T1000 (cell line): ENCODE data around the gene SGPP2.
"Not testable (repeated sequence)": the region's sequence is repeated elsewhere in the genome, so short reads cannot be mapped to it uniquely, and the experiment has no call there.

Source experiments
- DNase-seq: peaks from one replicate; lab custom pipeline; 2025; ENCODE audit warnings: mixed read lengths; lab: John Stamatoyannopoulos, UW

Gene SGPP2, protein sequence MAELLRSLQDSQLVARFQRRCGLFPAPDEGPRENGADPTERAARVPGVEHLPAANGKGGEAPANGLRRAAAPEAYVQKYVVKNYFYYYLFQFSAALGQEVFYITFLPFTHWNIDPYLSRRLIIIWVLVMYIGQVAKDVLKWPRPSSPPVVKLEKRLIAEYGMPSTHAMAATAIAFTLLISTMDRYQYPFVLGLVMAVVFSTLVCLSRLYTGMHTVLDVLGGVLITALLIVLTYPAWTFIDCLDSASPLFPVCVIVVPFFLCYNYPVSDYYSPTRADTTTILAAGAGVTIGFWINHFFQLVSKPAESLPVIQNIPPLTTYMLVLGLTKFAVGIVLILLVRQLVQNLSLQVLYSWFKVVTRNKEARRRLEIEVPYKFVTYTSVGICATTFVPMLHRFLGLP

DNA sequence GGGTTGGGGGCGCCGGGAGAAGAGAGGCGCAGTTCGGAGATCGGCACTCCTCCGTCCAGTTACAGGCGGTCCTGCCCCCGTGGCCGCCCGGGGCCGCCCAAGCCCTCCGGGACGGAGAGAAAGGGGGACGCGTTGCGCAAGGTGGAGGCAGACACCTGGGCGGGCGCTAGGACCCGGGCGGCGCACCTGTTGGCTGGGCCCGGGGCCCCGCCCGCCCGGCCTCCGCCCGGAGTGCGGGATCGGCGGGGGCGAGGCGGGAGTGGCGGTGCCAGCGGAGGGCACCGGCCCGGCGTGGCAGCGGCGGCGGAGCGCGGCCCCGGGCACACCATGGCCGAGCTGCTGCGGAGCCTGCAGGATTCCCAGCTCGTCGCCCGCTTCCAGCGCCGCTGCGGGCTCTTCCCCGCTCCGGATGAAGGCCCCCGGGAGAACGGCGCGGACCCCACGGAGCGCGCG lies at the start of gene SGPP2:
TSS of gene SGPP2 (plus strand) at position 268 of the 453 bp plus-strand sequence. CDS start at position 328, 60 bp downstream.
- no peak for DNase-seq

DNA sequence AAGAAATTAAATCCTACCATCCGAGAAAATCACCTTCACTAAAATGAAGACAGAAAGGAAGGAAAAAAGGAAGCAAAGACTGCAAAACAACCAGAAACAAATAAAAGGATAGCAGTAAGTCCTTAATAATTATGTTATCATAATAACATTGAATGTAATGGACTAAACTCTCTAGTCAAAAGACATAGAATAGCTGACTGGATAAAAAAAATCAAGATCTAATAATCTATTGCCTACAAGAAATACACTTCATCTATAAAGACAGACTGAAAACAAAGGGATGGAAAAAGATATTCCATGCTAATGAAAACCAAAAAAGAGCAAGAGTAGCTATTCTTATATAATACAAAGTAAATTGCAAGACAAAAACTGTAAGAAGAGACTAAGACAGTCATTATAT lies 48.5 kb upstream of the SGPP2 start:
- DNase-seq = no peak

DNA sequence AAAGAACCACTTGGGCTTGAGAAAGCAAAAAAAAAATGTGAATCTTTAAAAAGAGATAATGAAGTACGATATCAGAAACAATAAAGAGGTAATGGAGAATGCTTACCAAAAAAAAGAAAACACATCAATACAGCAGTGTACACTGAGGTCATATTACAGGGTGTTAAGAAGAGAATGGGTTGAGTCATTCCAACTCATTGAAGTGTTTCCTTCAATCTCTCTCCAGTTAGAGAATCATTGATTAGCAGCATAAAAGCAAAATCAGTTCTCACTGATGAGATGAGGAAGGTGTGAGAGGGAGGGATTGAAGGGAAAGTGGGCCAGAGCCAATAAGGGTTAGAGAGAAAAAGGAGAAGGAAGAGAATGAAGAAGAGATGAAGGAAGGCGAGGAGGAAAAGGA lies 43.9 kb upstream of the SGPP2 start:
- DNase-seq = no peak

DNA sequence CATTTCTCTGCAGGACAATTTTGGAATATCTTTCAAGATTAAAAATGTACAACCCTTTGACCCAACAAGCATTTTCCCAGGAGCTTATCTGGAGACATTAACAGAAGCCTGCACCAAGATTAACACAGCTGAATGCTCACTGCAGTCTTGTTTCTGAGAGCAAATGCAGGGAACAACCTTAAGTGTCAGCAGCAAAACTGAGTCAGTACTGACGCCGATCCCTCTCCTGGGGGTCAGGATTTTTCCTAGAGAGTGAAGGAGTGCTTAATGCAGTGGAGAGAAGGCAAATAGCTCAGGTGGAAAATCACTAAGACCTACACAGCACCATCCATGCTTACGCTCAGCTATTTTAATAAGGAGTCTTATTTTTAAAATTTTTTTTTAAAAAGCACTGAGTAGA lies 42.8 kb upstream of the SGPP2 start:
- no peak for DNase-seq

DNA sequence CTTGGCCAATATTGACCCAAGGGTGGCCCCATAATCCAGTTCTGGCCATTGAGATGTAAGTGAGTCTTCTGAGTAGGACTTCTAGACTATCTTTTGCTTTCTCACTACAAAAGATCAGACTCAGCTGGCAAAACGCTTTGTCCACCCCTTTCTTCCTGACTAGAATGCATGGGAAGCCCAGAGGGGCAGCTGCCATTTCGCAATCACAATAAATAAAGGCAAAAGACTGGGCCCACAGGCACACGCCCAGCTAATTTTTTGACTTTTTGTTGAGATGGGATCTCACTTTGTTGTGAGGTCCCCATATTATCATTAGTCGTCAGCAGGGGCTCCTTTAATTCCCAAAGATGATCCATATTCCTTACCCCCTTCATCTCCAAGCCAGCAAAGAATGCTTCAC lies 41.1 kb upstream of the SGPP2 start:
- DNase-seq = no peak

DNA sequence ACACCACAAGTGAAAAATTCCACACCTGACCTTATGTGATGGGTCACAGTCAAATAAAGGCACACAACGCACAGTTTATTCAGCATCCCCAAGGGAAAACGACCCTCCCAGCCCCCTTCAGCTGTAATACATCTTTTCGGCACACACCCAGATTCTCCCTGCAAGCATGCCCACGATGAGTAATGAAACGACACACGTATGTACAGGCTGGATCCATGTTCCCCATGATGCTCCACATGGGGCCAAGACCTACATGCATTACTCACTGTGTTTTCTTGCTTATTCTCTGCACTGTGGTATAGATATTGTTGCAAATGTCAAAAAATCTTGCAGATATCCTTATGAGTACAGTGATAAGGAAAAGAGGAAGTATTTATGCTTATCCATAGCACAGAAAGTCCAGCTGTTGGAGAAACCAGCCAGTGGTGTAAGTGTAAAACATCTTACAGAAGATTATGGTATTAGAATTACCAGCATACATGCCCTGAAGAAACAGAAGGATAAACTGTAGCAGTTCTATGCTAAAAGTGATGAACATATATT lies 32.5 kb upstream of the SGPP2 start:
- no peak for DNase-seq

DNA sequence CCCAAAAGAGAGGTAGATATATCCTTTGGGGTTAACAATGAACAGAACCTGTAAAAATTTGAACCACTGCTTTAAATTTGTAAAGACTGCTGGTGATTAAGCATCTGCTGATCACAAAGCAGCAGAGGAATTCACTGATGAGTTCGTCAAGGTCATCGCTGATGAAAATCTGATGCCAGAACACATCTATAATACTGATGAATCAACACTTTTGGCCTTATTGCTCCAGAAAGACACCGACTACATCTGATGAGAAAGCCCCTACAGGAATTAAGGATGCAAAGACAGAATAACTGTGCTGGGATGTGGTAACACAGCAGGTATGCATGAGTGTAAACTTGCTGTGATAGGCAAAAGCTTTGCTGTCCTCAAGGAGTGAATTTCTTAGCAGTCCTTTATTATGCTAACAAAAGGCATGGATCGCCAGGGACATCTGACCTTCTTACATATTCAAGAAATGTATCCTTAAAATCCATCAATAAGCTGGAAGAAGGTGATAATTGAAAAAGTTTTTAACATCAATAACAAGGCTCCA lies 30.5 kb upstream of the SGPP2 start:
- no peak for DNase-seq

DNA sequence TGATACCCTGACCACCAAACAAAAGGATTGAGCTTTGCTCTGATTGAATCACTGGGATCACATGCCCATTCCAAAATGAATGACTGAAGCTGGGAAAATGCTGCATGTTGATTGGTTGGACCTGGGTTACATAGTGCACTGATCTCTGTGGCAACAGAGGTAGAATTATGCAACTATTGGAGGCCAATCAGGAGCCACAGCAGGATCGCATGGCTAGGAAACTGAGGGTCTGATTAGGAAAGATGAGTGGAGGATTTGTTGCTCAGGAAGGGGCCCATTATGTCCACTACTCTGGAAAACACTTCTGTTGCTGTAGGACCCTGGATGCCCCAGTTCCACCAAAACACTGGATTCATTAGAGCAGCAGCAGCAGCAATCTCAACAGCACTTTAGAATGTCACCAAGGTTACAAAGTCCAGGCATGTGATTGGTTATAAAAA lies 25.9 kb upstream of the SGPP2 start:
- DNase-seq = no peak

DNA sequence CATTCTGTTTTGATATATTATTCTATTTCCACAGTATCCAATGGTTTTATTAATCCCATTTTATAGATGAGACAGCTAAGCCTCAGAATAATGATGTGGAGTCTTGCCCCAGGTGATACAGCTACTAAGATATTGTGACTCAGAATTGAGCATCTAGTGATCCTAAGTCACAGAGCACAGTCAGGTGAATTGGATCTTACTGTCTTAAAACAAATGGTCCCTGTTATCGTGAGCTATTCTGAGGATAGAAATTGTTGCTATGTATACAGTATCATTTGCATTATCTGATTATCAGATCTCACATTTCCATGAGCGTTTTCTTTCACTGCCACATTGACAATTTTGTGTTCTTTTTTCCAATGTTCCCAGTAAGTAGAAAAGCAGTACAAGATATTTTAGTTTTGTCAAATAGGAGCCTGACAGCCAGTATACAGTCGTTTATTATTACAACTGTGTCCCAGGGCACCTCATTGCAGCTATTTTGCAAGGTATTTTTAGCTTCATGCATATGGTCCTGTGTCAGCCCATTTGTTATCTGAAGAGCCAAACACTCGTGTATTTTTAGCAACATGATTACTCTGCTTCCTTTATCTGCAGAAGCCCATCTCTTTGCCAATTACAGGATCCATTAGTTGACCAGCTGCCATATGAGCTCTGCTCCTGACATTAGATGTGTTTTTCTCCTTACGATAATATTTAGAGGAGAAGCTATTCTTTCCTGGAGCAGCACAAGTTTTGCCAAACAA lies 25.1 kb upstream of the SGPP2 start:
- DNase-seq = no peak

DNA sequence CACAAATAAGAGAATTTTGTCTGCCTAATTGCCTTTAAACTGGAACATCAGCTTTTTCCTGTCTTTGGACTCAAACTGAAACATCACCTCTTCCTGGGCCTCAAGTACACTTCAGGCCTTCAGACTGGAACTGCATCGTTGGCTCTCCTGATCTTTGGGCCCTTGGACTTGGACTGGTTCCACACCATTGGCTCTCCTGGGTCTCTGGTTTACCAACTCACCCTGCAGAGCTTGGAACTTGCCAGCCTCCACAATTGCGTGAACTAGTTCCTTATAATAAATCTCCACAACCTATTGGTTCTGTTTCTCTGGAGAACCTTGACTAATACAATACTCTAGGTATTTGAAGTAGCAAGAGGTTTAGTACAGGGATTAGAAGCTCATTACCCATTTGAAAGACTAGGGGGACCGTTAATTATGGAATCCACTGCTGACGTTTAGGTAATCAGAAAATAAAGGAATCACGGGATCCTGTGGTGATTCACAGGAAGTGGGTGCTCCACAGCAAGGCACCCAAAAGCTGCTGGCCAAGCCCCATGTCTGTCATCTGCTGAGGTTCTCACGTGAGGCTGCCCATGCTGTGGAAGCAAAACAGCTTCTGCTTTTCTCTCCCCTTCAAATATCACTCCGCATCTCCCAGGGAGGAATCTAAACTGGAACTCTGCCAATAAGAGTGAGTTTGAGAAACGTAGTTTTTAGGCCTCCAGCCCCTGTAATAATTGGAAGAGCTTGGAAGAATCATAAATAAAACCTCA lies 20.0 kb upstream of the SGPP2 start:
- no peak for DNase-seq

DNA sequence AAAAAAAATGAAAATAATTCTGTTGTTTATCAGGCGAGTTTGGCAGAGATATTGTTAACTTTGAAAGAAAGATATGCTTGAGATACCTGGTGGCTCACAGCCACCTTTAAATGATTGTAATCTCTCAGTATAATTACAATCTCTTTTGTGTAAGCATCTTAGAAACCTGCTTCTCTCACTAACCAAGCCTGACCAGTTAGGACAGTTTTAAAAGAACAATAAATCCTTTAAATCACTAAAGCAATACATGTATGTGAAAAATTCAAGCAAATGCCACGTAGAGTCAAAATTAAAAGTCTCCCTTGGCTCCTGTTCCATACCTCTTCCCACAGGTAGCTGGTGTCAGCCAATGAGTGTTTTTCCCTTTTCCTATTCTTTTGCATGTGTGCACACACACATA lies 15.7 kb upstream of the SGPP2 start:
- DNase-seq = no peak

DNA sequence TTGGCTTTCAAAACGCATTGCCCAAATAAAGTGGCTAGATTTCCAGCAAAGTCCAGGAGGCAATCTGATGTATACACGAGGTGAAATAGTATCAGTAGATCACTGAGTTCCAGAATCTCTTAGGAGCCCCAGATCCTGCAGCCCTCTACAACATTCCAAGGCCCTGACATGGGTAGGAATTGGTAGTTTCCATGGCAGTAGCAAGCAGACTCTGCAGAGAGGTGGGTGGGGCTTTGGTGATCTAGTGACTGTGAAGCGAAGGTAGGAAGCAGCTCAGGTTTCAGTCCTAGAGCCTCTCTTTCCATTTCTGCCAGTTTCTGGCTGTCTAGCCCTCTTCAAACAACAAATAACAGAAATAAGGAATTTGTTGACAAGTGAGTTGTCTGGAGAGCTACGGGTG lies 13.8 kb upstream of the SGPP2 start:
- no peak for DNase-seq

DNA sequence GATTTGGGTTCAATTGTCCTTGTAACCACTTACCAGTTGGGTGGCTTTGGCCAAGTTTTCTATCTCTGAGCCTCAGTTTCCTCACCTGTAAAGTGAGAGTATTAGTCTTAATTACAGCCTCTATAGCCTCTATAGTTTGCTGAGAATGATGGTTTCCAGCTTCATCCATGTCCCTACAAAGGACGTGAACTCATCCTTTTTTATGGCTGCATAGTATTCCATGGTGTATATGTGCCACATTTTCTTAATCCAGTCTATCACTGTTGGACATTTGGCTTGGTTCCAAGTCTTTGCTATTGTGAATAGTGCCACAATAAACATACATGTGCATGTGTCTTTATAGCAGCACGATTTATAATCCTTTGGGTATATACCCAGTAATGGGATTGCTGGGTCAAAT lies 12.0 kb upstream of the SGPP2 start:
- DNase-seq = not testable (repeated sequence)

DNA sequence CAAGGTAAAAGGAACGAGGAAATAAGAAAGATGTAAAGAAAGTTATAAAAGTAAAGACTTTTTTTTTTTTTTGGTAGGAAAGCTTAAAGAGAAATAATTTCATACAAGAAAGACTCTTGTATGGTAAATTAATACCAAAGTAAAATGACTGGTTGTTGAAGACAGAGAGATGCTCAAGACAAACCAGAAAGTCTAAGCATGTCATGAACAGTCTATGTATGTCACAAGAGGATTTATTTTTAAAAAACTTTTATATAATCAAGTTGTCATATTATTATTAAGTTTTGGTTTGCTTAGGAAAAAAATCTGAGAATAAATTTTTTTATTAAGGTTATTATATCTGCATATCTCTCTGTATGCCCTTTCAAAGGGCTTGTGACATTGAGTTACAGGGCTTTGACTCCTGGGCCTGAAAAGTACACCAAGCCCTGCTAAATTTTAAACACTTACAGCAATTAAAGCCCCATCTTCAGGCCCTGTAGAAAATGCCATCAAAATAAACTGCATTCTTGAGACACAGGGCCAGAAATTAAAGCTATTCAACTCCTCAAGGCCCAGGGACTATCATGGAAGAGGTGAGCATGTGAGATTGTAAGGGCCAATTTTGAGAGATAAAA lies 10.9 kb upstream of the SGPP2 start:
- no peak for DNase-seq

DNA sequence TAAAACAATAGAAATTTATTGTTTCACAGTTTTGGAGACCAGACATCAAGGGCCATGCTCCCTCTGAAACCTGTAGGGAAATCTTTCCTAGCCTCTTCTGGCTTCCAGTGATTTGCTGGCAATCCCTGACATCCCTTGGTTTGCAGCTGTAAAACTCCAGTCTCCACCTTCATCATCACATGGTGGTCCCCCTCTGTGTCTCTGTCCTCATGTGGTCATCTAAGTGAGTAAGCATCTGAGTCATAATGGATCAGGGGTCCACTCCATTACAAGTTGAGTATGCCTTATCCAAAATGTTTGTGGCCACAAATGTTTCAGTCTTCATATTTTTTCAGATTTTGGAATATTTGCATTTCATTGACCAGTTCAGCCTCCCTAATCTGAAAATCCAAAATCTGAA lies 5.6 kb upstream of the SGPP2 start:
- DNase-seq = no peak

DNA sequence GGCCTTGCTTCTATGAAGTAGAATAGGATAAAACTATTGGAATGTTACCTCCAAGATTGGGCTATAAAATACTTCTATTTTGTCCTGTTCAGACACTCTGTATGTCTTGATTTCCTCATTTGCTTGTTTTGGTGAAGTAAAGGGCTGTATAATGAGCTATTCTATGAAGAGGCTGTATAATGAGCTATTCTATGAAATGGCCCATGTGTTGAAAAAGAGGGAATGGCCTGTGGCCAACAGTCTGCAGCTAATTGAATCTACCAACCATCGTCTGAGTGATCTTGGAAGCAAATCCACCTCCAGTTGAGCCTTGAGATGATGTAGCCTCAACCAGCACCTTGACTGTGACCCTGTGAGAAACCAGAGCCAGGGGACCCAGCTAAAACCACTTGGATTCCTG lies 3.8 kb upstream of the SGPP2 start:
- no peak for DNase-seq

DNA sequence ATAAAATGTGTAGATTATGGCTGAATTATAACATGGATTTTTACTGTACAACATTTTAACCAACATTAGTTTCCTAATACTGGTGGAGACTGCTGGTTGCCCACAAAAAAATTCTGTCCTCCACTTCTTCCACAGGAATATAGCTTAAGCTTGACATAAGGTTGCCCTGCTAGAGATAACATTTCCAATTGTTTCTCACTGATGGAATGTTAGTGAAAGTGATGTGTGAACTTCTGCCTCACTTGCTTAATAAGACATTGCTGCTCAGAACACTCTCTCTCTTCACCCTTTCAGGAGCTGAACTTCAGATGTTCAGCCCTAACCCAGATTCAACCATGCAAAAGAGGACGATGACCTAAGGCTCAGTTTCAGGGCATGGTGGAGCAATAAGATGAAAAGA lies 2.7 kb upstream of the SGPP2 start:
- no peak for DNase-seq

DNA sequence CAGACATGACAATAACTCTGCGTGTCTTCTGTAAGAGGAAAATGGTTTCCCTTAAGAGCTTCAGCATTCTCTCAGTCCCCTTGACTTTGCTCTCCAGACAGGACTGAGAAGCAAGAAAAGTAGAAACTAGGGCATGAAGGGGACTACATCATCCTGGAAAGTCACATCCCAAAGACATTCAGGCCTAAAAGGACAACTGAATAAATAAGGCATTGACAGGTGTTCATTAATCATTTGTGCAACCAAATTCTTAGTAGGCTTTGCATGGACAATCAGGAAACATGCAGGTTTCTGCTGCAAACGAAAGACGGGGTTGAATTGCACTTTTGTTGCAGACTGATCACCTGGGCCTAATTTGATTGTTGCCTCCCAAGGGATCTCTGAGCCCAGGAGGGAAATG lies 1.2 kb upstream of the SGPP2 start:
- DNase-seq = no peak

DNA sequence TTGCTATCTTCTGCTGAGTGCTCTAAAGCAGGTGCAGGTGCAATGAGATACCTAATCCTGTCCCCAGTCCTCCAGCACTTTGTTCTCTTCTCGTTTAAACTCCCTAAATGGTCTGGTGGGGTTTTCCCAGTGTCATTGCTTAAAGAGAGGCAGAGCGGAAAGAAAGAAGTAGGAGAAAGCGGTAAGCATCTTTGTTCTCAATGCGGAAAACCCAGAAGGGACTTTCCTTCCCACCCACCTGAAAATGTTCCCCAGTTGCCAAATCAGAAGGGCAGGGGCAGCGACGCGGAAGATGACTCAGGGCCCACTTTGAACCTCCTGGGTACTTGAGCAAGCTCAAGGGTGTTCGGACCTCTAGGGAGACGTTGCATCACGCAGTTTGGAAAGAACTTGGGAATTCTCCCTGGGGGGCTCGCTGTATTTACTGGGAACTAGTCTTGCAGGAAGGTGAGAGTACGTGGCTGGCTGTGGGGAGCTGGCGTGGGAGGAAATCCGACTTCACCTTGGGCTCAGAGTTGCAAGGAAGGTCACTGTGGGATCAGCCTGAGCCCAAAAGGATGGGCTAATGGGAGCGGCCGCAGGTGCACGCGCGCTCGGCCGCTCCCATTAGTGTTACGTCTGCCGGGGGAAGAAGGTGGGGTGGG lies 589 bp upstream of the SGPP2 start:
- DNase-seq = no peak

DNA sequence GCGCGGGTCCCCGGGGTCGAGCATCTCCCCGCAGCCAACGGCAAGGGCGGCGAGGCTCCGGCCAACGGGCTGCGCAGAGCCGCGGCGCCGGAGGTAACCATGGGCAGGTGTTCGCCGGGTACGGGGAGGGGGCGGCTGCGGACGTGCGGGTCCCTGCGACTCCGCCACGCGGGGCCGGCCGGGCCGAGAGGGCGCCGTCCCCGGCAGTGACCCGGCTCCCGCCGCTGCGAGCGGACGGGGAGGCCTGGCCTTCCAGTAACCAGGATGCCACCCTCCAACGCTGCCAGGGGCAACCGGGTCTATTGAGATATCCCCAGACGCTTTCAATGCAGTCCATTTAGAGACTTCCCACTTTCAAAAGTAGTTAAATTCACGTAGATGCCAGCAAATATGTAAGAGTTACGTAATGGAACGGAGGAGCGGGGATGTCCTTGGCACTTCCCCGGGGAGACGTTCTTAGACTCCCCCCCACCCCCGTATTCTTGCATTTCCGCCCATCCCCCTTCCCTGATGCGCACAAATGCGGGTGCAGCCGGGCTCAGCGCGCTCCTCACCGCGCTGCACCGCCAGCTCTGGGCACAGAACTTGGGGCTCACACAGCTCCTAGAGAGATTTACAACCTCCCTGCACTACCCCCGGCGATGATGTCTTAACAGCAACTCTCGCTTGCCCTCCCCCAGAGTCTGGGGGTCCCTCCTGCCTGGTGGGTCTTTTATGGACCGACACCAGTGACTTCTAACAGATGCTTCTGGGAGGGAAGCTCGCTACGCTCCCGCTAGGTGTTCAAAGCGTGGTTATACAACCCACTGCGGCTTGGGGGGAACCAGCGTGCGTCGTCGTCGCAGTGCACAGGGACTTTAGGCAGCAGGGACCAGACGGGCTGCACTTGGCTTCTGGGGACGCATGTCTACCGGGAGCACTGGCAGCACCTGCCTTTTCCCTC lies 657 bp downstream of the SGPP2 start:
- no peak for DNase-seq
